ENCODE results near the gene OLA1.

The OLA1 gene

GRCh38 chr2:174076975-174077374 is 171.4 kb downstream of the OLA1 start:
- Histone ChIP-seq H2BK120ac (ENCODE audit: insufficient read depth, low read length, poor library complexity) (no peak overlapping the region), H3K4me1 (ENCODE audit: control insufficient read depth in 1 of 2, insufficient read depth in 2 of 2, low read length in 2 of 2) (no peaks in the 10 kb centered on the region), H3K79me2 (ENCODE audit: control insufficient read depth, insufficient read depth, low read length, poor library complexity) (no peaks in the 10 kb centered on the region), H3K36me3 (ENCODE audit: control insufficient read depth in 1 of 2, insufficient read depth in 2 of 2, low read length in 2 of 2) (peaks cover 0 to 2% of the 10 kb centered on the region in 2 experiments), H4K91ac (ENCODE audit: low read depth, low read length) (no peak overlapping the region), H3K4me3 (ENCODE audit: low read depth, low read length) (no peak overlapping the region), H3K27me3 (ENCODE audit: insufficient read depth, low read length) (no peaks in the 10 kb centered on the region), H3K4ac (ENCODE audit: low read depth, low read length) (no peak overlapping the region), H3K18ac (ENCODE audit: low read length) (no peak overlapping the region), H2BK5ac (ENCODE audit: low read depth, low read length, poor library complexity) (no peak overlapping the region), H3K27ac (ENCODE audit: low read depth, low read length) (no peak overlapping the region), H3K4me2 (ENCODE audit: low read length) (no peak overlapping the region), H3K14ac (ENCODE audit: low read length) (no peak overlapping the region), H3K9ac (ENCODE audit: low read length) (no peak overlapping the region), H4K12ac (ENCODE audit: low read depth, low read length) (no peak overlapping the region), H2AFZ (ENCODE audit: insufficient read depth, low read length, poor library complexity) (no peak overlapping the region), H3K23ac (ENCODE audit: low read length) (no peak overlapping the region), H2AK5ac (ENCODE audit: low read length) (no peak overlapping the region), H4K8ac (ENCODE audit: low read depth, low read length) (no peak overlapping the region), H3K79me1 (ENCODE audit: low read length) (no peaks in the 10 kb centered on the region), H2BK12ac (ENCODE audit: low read length) (no peak overlapping the region), H3K9me3 (ENCODE audit: insufficient read depth, low read depth, low read length) (no peaks in the 10 kb centered on the region)
- DNase-seq: no peak
- no CpG with 5 or more reads among the region's 1 CpG for WGBS (ENCODE audit: extremely low coverage, insufficient coverage, insufficient read length)

GRCh38 chr2:174076040-174076439 is 172.3 kb downstream of the OLA1 start:
- peaks cover 0 to 2% of the 10 kb centered on the region in 2 experiments for H3K36me3 ChIP-seq (ENCODE audit: control insufficient read depth in 1 of 2, insufficient read depth in 2 of 2, low read length in 2 of 2)
- no peaks in the 10 kb centered on the region for H3K4me1 ChIP-seq (ENCODE audit: control insufficient read depth in 1 of 2, insufficient read depth in 2 of 2, low read length in 2 of 2)
- H3K79me2 ChIP-seq (ENCODE audit: control insufficient read depth, insufficient read depth, low read length, poor library complexity): no peaks in the 10 kb centered on the region
- H2BK12ac ChIP-seq (ENCODE audit: low read length): no peak overlapping the region
- H3K14ac ChIP-seq (ENCODE audit: low read length): no peak overlapping the region
- H3K79me1 ChIP-seq (ENCODE audit: low read length): no peaks in the 10 kb centered on the region
- H3K27me3 ChIP-seq (ENCODE audit: insufficient read depth, low read length): no peaks in the 10 kb centered on the region
- no peak overlapping the region for H3K27ac ChIP-seq (ENCODE audit: low read depth, low read length)
- no peak overlapping the region for H3K23ac ChIP-seq (ENCODE audit: low read length)
- H2AFZ ChIP-seq (ENCODE audit: insufficient read depth, low read length, poor library complexity): no peak overlapping the region
- H4K12ac ChIP-seq (ENCODE audit: low read depth, low read length): no peak overlapping the region
- peak in 1 of 2 donors; percentile 51 for DNase-seq
- no peak overlapping the region for H3K9ac ChIP-seq (ENCODE audit: low read length)
- H3K4me3 ChIP-seq (ENCODE audit: low read depth, low read length): no peak overlapping the region
- no peak overlapping the region for H4K91ac ChIP-seq (ENCODE audit: low read depth, low read length)
- WGBS (ENCODE audit: extremely low coverage, insufficient coverage, insufficient read length): no CpG with 5 or more reads among the region's 2 CpGs
- H3K4me2 ChIP-seq (ENCODE audit: low read length): no peak overlapping the region
- H2BK120ac ChIP-seq (ENCODE audit: insufficient read depth, low read length, poor library complexity): no peak overlapping the region
- no peaks in the 10 kb centered on the region for H3K9me3 ChIP-seq (ENCODE audit: insufficient read depth, low read depth, low read length)
- H3K4ac ChIP-seq (ENCODE audit: low read depth, low read length): no peak overlapping the region
- no peak overlapping the region for H2AK5ac ChIP-seq (ENCODE audit: low read length)
- H2BK5ac ChIP-seq (ENCODE audit: low read depth, low read length, poor library complexity): no peak overlapping the region
- H3K18ac ChIP-seq (ENCODE audit: low read length): no peak overlapping the region
- H4K8ac ChIP-seq (ENCODE audit: low read depth, low read length): no peak overlapping the region

- Histone ChIP-seq H2AK5ac (ENCODE audit: low read length) (no peak overlapping the region), H4K12ac (ENCODE audit: low read depth, low read length) (no peak overlapping the region), H3K4me3 (ENCODE audit: low read depth, low read length) (no peak overlapping the region), H3K18ac (ENCODE audit: low read length) (no peak overlapping the region), H3K4me1 (ENCODE audit: control insufficient read depth in 1 of 2, insufficient read depth in 2 of 2, low read length in 2 of 2) (no peaks in the 10 kb centered on the region), H2AFZ (ENCODE audit: insufficient read depth, low read length, poor library complexity) (no peak overlapping the region), H3K4ac (ENCODE audit: low read depth, low read length) (no peak overlapping the region), H4K91ac (ENCODE audit: low read depth, low read length) (no peak overlapping the region), H3K27ac (ENCODE audit: low read depth, low read length) (no peak overlapping the region), H3K14ac (ENCODE audit: low read length) (no peak overlapping the region), H3K23ac (ENCODE audit: low read length) (no peak overlapping the region), H4K8ac (ENCODE audit: low read depth, low read length) (no peak overlapping the region), H2BK5ac (ENCODE audit: low read depth, low read length, poor library complexity) (no peak overlapping the region), H3K9me3 (ENCODE audit: insufficient read depth, low read depth, low read length) (no peaks in the 10 kb centered on the region), H3K79me2 (ENCODE audit: control insufficient read depth, insufficient read depth, low read length, poor library complexity) (no peaks in the 10 kb centered on the region), H2BK12ac (ENCODE audit: low read length) (no peak overlapping the region), H3K79me1 (ENCODE audit: low read length) (no peaks in the 10 kb centered on the region), H2BK120ac (ENCODE audit: insufficient read depth, low read length, poor library complexity) (no peak overlapping the region), H3K27me3 (ENCODE audit: insufficient read depth, low read length) (no peaks in the 10 kb centered on the region), H3K4me2 (ENCODE audit: low read length) (no peak overlapping the region), H3K36me3 (ENCODE audit: control insufficient read depth in 1 of 2, insufficient read depth in 2 of 2, low read length in 2 of 2) (peaks cover 0 to 2% of the 10 kb centered on the region in 2 experiments), H3K9ac (ENCODE audit: low read length) (no peak overlapping the region)
- DNase-seq: no peak
- WGBS (ENCODE audit: extremely low coverage, insufficient coverage, insufficient read length): no CpG with 5 or more reads among the region's 4 CpGs
Observed at GRCh38 chr2:174074831-174075230, 173.5 kb downstream of the OLA1 start.

GRCh38 chr2:174072857-174073256 is 175.5 kb downstream of the OLA1 start:
- Histone ChIP-seq H2BK12ac (ENCODE audit: low read length) (no peak overlapping the region), H4K12ac (ENCODE audit: low read depth, low read length) (no peak overlapping the region)

More at GRCh38 chr2:174072857-174073256, 175.5 kb downstream of the OLA1 start:
- Histone ChIP-seq H3K9me3 (ENCODE audit: insufficient read depth, low read depth, low read length) (no peaks in the 10 kb centered on the region), H3K4ac (ENCODE audit: low read depth, low read length) (no peak overlapping the region), H4K8ac (ENCODE audit: low read depth, low read length) (no peak overlapping the region), H3K27me3 (ENCODE audit: insufficient read depth, low read length) (no peaks in the 10 kb centered on the region), H4K91ac (ENCODE audit: low read depth, low read length) (no peak overlapping the region), H3K18ac (ENCODE audit: low read length) (no peak overlapping the region), H3K79me1 (ENCODE audit: low read length) (no peaks in the 10 kb centered on the region), H3K27ac (ENCODE audit: low read depth, low read length) (no peak overlapping the region), H3K4me2 (ENCODE audit: low read length) (no peak overlapping the region), H3K4me3 (ENCODE audit: low read depth, low read length) (no peak overlapping the region), H2BK5ac (ENCODE audit: low read depth, low read length, poor library complexity) (no peak overlapping the region), H3K36me3 (ENCODE audit: control insufficient read depth in 1 of 2, insufficient read depth in 2 of 2, low read length in 2 of 2) (peaks cover 0 to 2% of the 10 kb centered on the region in 2 experiments), H2AK5ac (ENCODE audit: low read length) (no peak overlapping the region), H3K23ac (ENCODE audit: low read length) (no peak overlapping the region), H2BK120ac (ENCODE audit: insufficient read depth, low read length, poor library complexity) (no peak overlapping the region), H3K79me2 (ENCODE audit: control insufficient read depth, insufficient read depth, low read length, poor library complexity) (no peaks in the 10 kb centered on the region), H3K14ac (ENCODE audit: low read length) (no peak overlapping the region), H3K4me1 (ENCODE audit: control insufficient read depth in 1 of 2, insufficient read depth in 2 of 2, low read length in 2 of 2) (no peaks in the 10 kb centered on the region), H3K9ac (ENCODE audit: low read length) (no peak overlapping the region), H2AFZ (ENCODE audit: insufficient read depth, low read length, poor library complexity) (no peak overlapping the region)
- no CpG with 5 or more reads among the region's 4 CpGs for WGBS (ENCODE audit: extremely low coverage, insufficient coverage, insufficient read length)
- no peak for DNase-seq
